ENCODE results near the gene CPNE6. TPM values are rescaled to one million over a fixed set of nuclear protein-coding genes. Genes with fewer than 3 reads are reported as not detected.

Gene CPNE6
- total RNA-seq, 1 experiment from 2014 or later: not detected

GRCh38 chr14:24037658-24038037 lies 33.7 kb upstream of the CPNE6 start:
- no TSS peak for BruUV-seq (replicated peaks)
- TF ChIP-seq EZH2 (IDR thresholded peaks at IDR 0.05; ENCODE audit: low read depth): no peak
- no peak for TF ChIP-seq CTCF (conservative IDR thresholded peaks at IDR 0.05)
- Histone ChIP-seq H3K36me3 (ENCODE audit: low read depth) (no peaks in the 10 kb centered on the region), H3K4me2 (no peak overlapping the region), H3F3A (ENCODE audit: insufficient read depth, low read depth) (no peaks in the 10 kb centered on the region), H3K27ac (no peak overlapping the region), H3K9me2 (ENCODE audit: insufficient read depth) (no peaks in the 10 kb centered on the region), H3K4me1 (replicated peaks; ENCODE audit: insufficient read depth) (peaks cover 4% of the 10 kb centered on the region; the same call in 1 of the 2 replicates), H3K27me3 (ENCODE audit: insufficient read depth, low read depth) (no peaks in the 10 kb centered on the region), H2AFZ (no peak overlapping the region), H3K79me2 (ENCODE audit: low read depth) (no peaks in the 10 kb centered on the region), H3K4me3 (no peak overlapping the region), H4K20me1 (ENCODE audit: insufficient read depth) (no peaks in the 10 kb centered on the region), H3K9me3 (ENCODE audit: insufficient read depth, low read depth) (no peaks in the 10 kb centered on the region)
- ChIA-PET POLR2A (ENCODE audit: unreplicated experiment) (no interaction called here), CTCF (no interaction called here)
- intact Hi-C loops (cut with micrococcal nuclease; ENCODE audit: unreplicated experiment): loop anchor here (2.0 kb wide), 2 partner anchors 23 to 449 kb away; no protein-coding TSS in a partner anchor
- DNase-seq: no peak

GRCh38 chr14:24038686-24039085 lies 32.7 kb upstream of the CPNE6 start:
- H2AFZ ChIP-seq: no peak overlapping the region
- peaks cover 4% of the 10 kb centered on the region; the same call in 1 of the 2 replicates for H3K4me1 ChIP-seq (replicated peaks; ENCODE audit: insufficient read depth)
- no peak overlapping the region for H3K27ac ChIP-seq
- H3K27me3 ChIP-seq (ENCODE audit: insufficient read depth, low read depth): no peaks in the 10 kb centered on the region
- no peaks in the 10 kb centered on the region for H4K20me1 ChIP-seq (ENCODE audit: insufficient read depth)
- no peaks in the 10 kb centered on the region for H3K9me2 ChIP-seq (ENCODE audit: insufficient read depth)
- POLR2A ChIA-PET (ENCODE audit: unreplicated experiment): no interaction called here
- H3K36me3 ChIP-seq (ENCODE audit: low read depth): no peaks in the 10 kb centered on the region
- intact Hi-C loops (cut with micrococcal nuclease; ENCODE audit: unreplicated experiment): no loop called here
- CTCF ChIA-PET: no interaction called here
- no peaks in the 10 kb centered on the region for H3K9me3 ChIP-seq (ENCODE audit: insufficient read depth, low read depth)
- no peaks in the 10 kb centered on the region for H3F3A ChIP-seq (ENCODE audit: insufficient read depth, low read depth)
- H3K79me2 ChIP-seq (ENCODE audit: low read depth): no peaks in the 10 kb centered on the region
- BruUV-seq (replicated peaks): no TSS peak
- no peak overlapping the region for H3K4me3 ChIP-seq
- no peak for DNase-seq
- TF ChIP-seq EZH2 (IDR thresholded peaks at IDR 0.05; ENCODE audit: low read depth) (no peak), CTCF (conservative IDR thresholded peaks at IDR 0.05) (no peak)
- no peak overlapping the region for H3K4me2 ChIP-seq

- Histone ChIP-seq H3K4me1 (replicated peaks; ENCODE audit: insufficient read depth) (peaks cover 4% of the 10 kb centered on the region; the same call in 1 of the 2 replicates), H3K79me2 (ENCODE audit: low read depth) (no peaks in the 10 kb centered on the region), H3K4me3 (no peak overlapping the region), H3K9me2 (ENCODE audit: insufficient read depth) (no peaks in the 10 kb centered on the region), H3K27me3 (ENCODE audit: insufficient read depth, low read depth) (no peaks in the 10 kb centered on the region), H3F3A (ENCODE audit: insufficient read depth, low read depth) (no peaks in the 10 kb centered on the region), H3K9me3 (ENCODE audit: insufficient read depth, low read depth) (no peaks in the 10 kb centered on the region), H3K27ac (no peak overlapping the region), H2AFZ (no peak overlapping the region), H3K4me2 (no peak overlapping the region), H3K36me3 (ENCODE audit: low read depth) (no peaks in the 10 kb centered on the region), H4K20me1 (ENCODE audit: insufficient read depth) (no peaks in the 10 kb centered on the region)
- TF ChIP-seq EZH2 (IDR thresholded peaks at IDR 0.05; ENCODE audit: low read depth) (no peak), CTCF (conservative IDR thresholded peaks at IDR 0.05) (no peak)
- ChIA-PET POLR2A (ENCODE audit: unreplicated experiment) (no interaction called here), CTCF (no interaction called here)
- no TSS peak for BruUV-seq (replicated peaks)
- DNase-seq: no peak
- intact Hi-C loops (cut with micrococcal nuclease; ENCODE audit: unreplicated experiment): no loop called here
Measured at GRCh38 chr14:24040692-24041091, 30.7 kb upstream of the CPNE6 start.
